COLO668 (cell line): ENCODE data around the gene PLXNA2.

Experiments
- DNase-seq: peaks from one replicate; lab custom pipeline; 2025; ENCODE audit not compliant: unreplicated experiment; lab: John Stamatoyannopoulos, UW

PLXNA2 gene

GRCh38 chr1:208148380-208148779 lies 95.8 kb downstream of the PLXNA2 start:
- DNase-seq, result no peak

DNA sequence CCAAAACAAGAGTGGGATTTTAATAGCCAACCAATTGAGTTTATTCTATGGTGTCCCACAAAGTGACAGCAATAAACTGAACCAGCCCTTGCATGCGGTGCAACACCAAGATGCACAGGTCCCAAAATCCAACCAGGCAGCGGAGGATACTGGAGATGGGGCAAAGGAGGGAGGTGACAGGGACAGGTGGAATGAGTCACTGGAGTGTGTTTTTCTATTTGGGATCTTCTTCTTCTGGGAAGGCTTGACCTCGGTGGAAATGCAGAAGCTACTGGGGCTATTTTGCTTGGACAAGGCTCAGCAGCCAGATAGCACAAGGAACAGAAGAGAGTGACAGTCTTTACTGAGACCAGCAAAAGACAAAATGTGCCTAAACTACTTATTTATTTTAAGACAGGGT lies 97.5 kb downstream of the PLXNA2 start:
- DNase-seq, result no peak

DNA sequence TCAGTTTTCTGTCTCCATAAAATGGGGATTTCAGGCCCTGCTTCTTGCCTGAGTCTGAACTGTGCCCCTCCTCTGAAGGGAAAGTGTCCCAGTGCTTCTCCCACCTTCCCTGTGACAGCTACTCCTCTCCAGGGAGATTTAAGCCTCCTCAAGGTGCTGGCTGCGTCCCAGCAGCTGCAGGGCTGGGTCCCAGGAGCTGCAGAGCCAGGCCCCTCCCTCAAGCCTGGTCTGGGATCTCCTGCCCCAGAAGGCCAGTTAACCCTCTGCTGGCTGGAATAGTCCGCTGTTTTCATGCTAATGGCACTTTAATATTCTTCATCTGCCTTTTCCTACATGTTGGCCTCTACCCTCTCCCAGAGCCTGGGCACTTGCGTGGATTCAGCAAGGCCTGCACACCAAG lies 99.0 kb downstream of the PLXNA2 start:
- no peak for DNase-seq

- DNase-seq, result no peak
These were observed 101.4 kb downstream of the PLXNA2 start for GRCh38 chr1:208142590-208143382.

DNA sequence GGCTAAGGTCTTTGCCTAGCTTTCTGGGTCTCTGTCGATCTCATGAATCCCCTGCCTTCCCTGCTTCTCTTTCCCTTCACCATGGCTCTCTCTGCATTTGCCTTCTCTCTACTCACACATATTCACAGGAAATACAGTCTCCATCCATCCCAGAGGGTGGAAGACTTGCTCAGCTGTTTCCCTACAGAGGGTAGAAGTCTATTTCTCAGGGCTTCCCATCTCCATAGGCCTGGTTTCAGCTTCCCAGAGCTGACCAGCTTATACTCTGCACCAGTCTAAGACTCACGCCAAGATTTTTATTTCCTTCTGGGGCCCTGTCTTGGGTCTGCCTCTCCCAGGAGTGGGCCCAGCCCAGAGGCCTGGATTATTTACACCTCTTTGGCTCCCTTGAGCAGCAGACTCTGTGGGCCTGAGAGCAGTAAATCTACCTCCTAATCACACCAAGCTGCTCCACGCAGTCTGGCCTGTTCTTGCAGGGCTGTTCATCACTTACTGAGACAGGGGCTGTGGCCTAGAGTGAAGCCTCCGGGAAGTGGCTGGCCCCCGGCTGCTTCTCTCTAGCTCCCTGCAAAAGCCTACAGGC lies 102.5 kb downstream of the PLXNA2 start:
- DNase-seq, result no peak

- DNase-seq, result no peak
These were observed 104.6 kb downstream of the PLXNA2 start for GRCh38 chr1:208139434-208140045.

GRCh38 chr1:208137193-208137592 lies 107.0 kb downstream of the PLXNA2 start:
- no peak for DNase-seq

GRCh38 chr1:208136459-208137182 lies 107.6 kb downstream of the PLXNA2 start:
- no peak for DNase-seq

DNA sequence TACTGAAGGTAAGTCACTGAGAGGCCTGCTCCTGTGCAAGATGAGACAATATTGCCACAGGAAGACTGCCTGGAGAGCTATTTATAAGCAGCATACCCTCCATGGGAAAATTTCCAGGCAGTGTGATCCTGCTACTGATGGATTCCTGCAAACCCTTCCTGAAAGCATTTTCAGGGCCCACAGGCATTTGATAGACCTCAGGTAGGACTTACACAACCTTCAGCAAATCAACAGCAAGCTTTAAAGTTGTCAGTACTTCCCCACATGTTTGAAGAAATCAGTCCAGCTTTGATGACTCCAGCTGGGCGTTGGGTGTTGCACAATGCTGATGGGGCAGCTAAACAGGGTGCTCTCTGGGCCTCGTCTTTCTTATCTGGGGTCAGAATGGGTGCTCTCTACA lies 108.8 kb downstream of the PLXNA2 start:
- no peak for DNase-seq

- DNase-seq, result no peak
These were observed 109.7 kb downstream of the PLXNA2 start for GRCh38 chr1:208134491-208134890.

DNA sequence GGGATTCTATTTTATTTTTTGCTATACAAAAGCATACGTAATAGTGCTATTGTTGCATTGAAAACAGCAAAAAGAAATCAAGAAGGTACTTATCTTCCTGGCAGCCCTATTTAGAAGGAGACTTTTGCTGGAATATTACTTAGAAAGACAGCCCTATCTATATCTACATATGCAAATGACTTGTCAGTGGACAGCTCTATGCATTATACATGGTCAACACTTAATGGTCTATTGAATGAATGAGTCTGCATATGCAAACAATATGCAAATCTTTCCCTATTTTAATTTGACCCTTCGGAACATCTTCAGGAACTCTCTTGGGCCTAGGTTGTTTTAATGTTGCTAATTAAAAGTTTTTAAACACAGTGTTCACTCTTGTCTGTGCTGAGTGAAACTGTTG lies 110.8 kb downstream of the PLXNA2 start:
- no peak for DNase-seq

DNA sequence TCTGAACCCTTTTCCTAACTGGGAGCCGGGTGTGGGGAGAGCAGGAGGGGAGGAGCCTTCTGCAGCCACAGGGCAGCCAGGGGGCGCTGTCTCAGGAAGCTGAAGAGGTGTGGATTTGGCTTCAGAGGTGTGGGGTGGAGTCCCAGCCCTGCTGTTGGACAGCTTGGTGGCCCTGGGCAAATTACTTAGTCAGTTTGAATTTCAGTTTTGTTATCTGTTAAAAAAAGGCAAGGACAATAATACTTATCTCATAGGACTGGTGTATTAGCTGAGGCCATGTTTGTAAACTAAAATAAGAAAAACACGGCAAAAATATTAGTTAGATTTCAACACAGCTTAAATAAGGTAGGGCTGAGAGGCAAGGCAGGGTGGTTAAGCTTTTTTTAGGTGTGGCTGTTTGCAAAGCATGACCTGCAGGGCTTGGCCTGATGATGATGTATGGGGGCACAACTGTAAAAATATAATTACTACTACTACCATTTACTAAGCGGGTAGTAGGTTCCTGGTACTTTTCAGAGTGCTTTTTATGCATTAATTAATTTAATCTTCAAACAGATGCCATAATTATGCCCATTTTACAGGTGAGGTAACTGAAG lies 111.8 kb downstream of the PLXNA2 start:
- peak; percentile 91 for DNase-seq

DNA sequence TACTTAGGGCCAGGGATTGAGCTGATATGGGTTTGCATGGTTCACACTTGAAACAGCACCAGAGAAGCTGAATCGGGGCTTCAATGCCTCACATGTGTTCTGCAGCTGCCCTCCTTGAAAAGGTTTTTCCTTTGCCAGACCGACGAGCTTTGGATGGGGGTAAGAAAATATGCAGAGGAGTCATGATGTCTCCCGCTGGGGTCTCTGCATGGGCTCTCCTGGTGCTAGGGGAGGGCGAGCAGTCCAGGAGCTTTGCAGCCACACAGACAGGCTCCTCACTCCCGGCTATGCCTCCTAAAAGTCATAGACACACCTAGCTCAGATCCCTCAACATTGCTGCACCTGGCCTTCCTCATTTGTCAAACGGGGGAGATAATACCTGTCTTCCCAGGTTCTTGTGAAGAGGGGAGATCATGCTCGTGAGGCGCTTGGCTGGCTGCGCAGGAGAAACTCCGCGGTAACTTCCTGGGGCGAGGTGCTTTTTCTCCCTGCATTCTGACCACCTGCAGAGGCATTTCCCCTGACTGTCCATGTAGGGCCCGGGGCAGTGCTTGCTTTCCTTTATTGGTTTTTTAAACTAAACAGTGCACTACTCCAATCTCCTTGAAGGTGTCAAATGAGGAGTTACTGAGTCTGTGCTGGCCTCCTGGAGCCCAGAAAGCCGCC lies 112.4 kb downstream of the PLXNA2 start:
- peak; percentile 51 for DNase-seq

DNA sequence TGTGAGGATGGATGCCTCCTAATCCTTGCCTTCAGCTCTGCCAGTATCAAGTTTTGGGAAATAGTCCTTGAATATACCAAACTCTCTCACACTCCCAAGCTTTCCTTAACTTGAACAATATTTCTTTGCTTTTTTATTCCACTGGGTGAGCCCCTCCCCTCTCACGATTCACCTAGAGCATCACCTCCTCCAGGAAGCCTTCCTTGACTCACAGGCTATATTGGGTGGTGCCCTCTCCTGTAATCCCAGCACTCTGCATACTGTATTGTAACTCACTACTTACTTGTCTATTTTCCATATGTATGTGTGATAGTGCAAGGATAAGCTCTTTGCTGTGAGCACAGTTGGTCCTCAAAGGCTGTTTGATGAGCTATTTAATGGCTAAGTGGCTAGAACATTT lies 114.7 kb downstream of the PLXNA2 start:
- DNase-seq, result no peak

DNA sequence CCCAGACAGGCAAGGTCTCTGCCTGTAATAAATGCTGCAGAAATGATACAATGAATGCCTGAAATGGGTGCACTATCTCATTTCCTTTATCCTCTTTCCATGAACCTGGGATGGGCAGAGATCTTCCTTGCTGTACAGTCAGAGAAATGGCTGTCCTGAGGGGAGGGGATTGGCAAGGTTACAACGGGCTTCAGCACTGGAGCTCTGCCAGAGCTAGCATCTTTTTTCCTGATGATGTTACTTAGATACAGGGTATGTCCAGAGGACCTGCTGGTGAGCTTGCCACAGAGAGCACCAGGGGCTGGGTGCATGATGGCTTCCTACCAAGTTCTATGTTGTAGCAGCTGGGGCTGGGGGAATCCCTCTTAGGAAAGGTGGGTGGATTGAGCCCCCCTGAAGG lies 115.1 kb downstream of the PLXNA2 start:
- DNase-seq, result no peak

GRCh38 chr1:208127792-208128529 lies 116.2 kb downstream of the PLXNA2 start:
- no peak for DNase-seq

DNA sequence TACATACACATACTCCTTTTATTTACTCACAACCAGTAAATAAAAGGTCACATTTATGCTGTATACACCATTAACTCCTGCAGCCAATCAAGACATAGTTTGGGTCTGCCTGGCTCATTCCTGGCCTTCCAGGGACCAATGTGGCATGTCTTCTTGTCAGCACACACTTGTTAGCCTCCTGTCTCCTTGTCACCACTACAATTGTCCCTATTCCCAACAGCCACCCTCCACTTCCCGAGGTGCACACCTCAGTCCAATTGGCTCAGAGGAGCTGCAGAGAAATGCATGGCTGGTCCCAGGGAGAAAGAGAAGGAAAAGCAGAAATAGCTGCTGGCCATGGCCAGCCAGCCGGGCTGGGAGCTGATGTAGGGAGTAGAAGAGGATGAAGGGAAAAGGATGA lies 116.9 kb downstream of the PLXNA2 start:
- DNase-seq, result no peak

DNA sequence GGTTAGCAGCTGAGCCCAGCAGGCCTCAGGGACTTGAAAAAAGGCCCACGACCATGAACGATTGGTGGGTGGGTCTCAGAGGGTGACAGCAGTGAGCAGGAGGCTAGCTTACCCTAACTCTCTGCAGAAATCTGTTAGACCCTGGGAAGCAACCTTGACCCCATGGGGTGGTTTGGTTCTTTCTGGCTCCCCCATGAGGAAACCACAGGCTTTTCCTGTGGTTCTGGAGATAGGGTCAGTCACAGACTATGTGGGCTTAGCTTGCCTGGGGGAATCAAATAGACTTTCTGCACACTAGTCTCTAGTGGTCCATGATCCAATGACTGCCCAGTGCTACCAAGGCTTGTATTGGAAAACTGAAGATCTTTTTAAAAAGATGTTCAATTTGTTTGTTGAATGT lies 118.1 kb downstream of the PLXNA2 start:
- DNase-seq, result no peak

DNA sequence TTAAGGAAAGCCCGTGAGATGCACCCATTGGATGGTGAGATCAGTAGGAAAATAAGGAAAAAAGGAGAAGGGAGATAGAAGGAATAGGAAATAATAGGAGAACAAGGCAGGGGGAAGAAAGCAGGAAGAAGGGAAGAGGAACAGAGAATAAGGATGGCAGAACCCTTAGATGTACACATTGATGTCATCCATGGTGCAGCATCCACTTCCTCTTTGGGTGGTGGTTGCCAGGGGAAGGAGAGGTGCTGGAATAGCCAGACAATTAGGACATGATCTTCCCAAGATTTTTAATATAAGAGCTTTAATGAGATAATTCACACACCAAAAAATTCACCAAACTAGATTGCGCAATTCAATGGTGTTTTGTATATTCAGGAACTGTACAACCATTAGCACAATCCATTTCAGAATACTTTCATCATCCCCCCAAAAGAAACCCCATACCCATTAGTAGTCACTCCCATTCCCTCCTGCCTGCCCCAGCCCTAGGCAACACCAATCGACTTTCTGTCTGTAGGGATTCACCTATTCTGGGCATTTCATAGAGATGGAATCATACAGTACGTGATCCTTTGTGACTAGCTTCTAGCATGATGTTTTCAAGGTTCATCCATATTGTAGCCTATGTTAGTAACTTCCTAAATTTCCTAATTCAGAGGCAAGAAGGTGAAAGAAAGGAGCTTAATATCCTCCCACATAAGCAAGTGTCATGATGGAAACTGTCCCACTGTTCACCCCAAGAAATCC lies 121.4 kb downstream of the PLXNA2 start:
- no peak for DNase-seq
